HepG2 (cell line): ENCODE data around the gene NRDE2. TPM values are rescaled to one million over a fixed set of nuclear protein-coding genes. Genes with fewer than 3 reads are reported as not detected.

Experiments
- ATAC-seq: fragments of 200-7000 bp; cut with Tn5 transposase; 3 replicates; pipeline ENCODE4 v1.9.1; 2020; ENCODE audit warnings: mild to moderate bottlenecking, moderate library complexity
- BruUV-seq: library from RNA; stranded (reverse); fragments of 400-500 nt; replicated peaks from 2 replicates; lab custom pipeline; 2021; lab: Mats Ljungman, UMichigan
- CTCF ChIA-PET: fragments of 300-600 bp; formaldehyde crosslinking; extraction: SDS; loops from one replicate; lab custom pipeline; 2021; ENCODE audit warnings: low total read pairs, inconsistent platforms, low intra/inter-chr PET ratio; lab: Yijun Ruan, JAX
- POLR2A ChIA-PET: fragments of 350-600 bp; sonication (Branson Sonifier 250); formaldehyde crosslinking; loops from one replicate; lab custom pipeline; 2020; ENCODE audit warnings: antibody characterized with exemption, inconsistent platforms; lab: Yijun Ruan, JAX
- DNase-seq: peaks from one replicate; pipeline ENCODE4 v3.0.0-alpha.2; 2015; ENCODE audit warnings: low spot score
- FAIRE-seq: peaks from 3 replicates; lab custom pipeline; 2011; peaks lifted over from hg19 to GRCh38; lab: Jason Lieb, UNC
- H2AFZ ChIP-seq: one replicate; pipeline ENCODE4 v1.6.1; 2011; ENCODE audit warnings: low read length, inconsistent platforms
- H3K27ac ChIP-seq: fragments of 300-600 bp; 3 replicates; pipeline ENCODE4 v1.8.0; 2011; ENCODE audit warnings: mixed run types, mild to moderate bottlenecking, mixed read lengths, low read length, inconsistent platforms; ENCODE audit not compliant: insufficient read depth; ENCODE audit errors: extremely low read length
- H3K27me3 ChIP-seq, 2 experiments: fragments of 200-600 bp in 1 of 2; 2 replicates in 1 of 2; 3 replicates in 1 of 2; pipeline versions ENCODE4 v1.6.0 to v1.8.0; 2011; ENCODE audit warnings: low read length in 2 of 2, mild to moderate bottlenecking in 2 of 2, moderate library complexity in 2 of 2, inconsistent platforms in 1 of 2; ENCODE audit not compliant: insufficient read depth in 2 of 2, control insufficient read depth in 1 of 2
- H3K36me3 ChIP-seq, 2 experiments: fragments of 200-600 bp in 1 of 2; replicated peaks in 1 of 2; 2 replicates in 1 of 2; 3 replicates in 1 of 2; pipeline versions ENCODE4 v1.5.1 to v1.8.0; 2011; ENCODE audit warnings: low read length in 2 of 2, inconsistent platforms in 1 of 2; ENCODE audit not compliant: insufficient read depth in 2 of 2, control insufficient read depth in 1 of 2
- H3K4me1 ChIP-seq: 2 replicates; pipeline ENCODE4 v1.5.1; 2012; ENCODE audit warnings: low read length, inconsistent platforms; ENCODE audit not compliant: insufficient read depth
- H3K4me2 ChIP-seq: 2 replicates; pipeline ENCODE4 v1.6.0; 2011; ENCODE audit warnings: low read depth, low read length, inconsistent platforms
- H3K4me3 ChIP-seq, 3 experiments: fragments of 200-600 bp in 1 of 3; sonication (generic), shearing (Covaris generic) in 1 of 3; replicated peaks in 1 of 3; 2 replicates each; pipeline ENCODE4 v1.5.1; 2011 to 2016; ENCODE audit warnings: low read length in 3 of 3, inconsistent platforms in 2 of 3, low read depth in 2 of 3, mild to moderate bottlenecking in 2 of 3, control low read depth in 1 of 3, mixed read lengths in 1 of 3; ENCODE audit not compliant: insufficient read depth in 1 of 3
- H3K79me2 ChIP-seq: one replicate; pipeline ENCODE4 v1.6.1; 2011; ENCODE audit warnings: low read length, inconsistent platforms; ENCODE audit not compliant: insufficient read depth
- H3K9ac ChIP-seq: 2 replicates; pipeline ENCODE4 v1.6.0; 2011; ENCODE audit warnings: mild to moderate bottlenecking, low read depth, low read length, inconsistent platforms; ENCODE audit not compliant: insufficient read depth
- H3K9me3 ChIP-seq: 2 replicates; pipeline ENCODE4 v1.5.1; 2012; ENCODE audit warnings: mild to moderate bottlenecking, low read length
- H4K20me1 ChIP-seq: 2 replicates; pipeline ENCODE4 v1.6.0; 2011; ENCODE audit warnings: inconsistent platforms, mild to moderate bottlenecking, low read length, moderate library complexity; ENCODE audit not compliant: insufficient read depth
- AHR ChIP-seq: IDR thresholded peaks from 2 replicates; pipeline ENCODE4 v1.6.1; 2018; ENCODE audit warnings: missing genetic modification reagents, missing compliant biosample characterization
- GABPB1 ChIP-seq: IDR thresholded peaks from 2 replicates; pipeline ENCODE4 v1.6.1; 2016; ENCODE audit warnings: mild to moderate bottlenecking, missing genetic modification reagents, moderate library complexity, missing compliant biosample characterization
- HNF4A ChIP-seq: sonication (generic); formaldehyde crosslinking; IDR thresholded peaks from 2 replicates; pipeline ENCODE4 v1.4.0; 2020; ENCODE audit warnings: missing genetic modification reagents
- HOXA9 ChIP-seq: sonication (generic); formaldehyde crosslinking; IDR thresholded peaks from 2 replicates; pipeline ENCODE4 v1.8.1; 2022; ENCODE audit warnings: missing genetic modification reagents, mild to moderate bottlenecking, moderate library complexity, borderline replicate concordance
- ISL2 ChIP-seq: sonication (generic); formaldehyde crosslinking; IDR thresholded peaks from 2 replicates; pipeline ENCODE4 v1.5.0; 2020; ENCODE audit warnings: missing genetic modification reagents
- MTA3 ChIP-seq: sonication (generic); formaldehyde crosslinking; IDR thresholded peaks from 2 replicates; pipeline ENCODE4 v1.4.0; 2020; ENCODE audit warnings: missing genetic modification reagents
- NAIF1 ChIP-seq: sonication (generic); formaldehyde crosslinking; IDR thresholded peaks from 2 replicates; pipeline ENCODE4 v1.5.0; 2020; ENCODE audit warnings: mild to moderate bottlenecking, missing genetic modification reagents, borderline replicate concordance
- RAD21 ChIP-seq: fragments of 450-650 bp; formaldehyde crosslinking; IDR thresholded peaks from 2 replicates; pipeline ENCODE4 v1.5.0; 2020; ENCODE audit warnings: mild to moderate bottlenecking
- RBFOX2 ChIP-seq: fragments of 200-400 bp; formaldehyde crosslinking; IDR thresholded peaks from 2 replicates; pipeline ENCODE4 v1.6.1; 2017; ENCODE audit warnings: low read depth, mild to moderate bottlenecking, low read length
- SMARCC2 ChIP-seq: fragments of 450-650 bp; IDR thresholded peaks from 2 replicates; pipeline ENCODE4 v1.6.1; 2017; ENCODE audit warnings: antibody characterized with exemption, mild to moderate bottlenecking
- TRIM24 ChIP-seq: sonication (generic); formaldehyde crosslinking; IDR thresholded peaks from 2 replicates; pipeline ENCODE4 v1.8.0; 2022; ENCODE audit warnings: mild to moderate bottlenecking, missing genetic modification reagents
- ZNF17 ChIP-seq: sonication (generic); formaldehyde crosslinking; IDR thresholded peaks from 2 replicates; pipeline ENCODE4 v1.5.0; 2020; ENCODE audit warnings: mild to moderate bottlenecking, missing genetic modification reagents
- ZNF329 ChIP-seq: sonication (generic); formaldehyde crosslinking; IDR thresholded peaks from 2 replicates; pipeline ENCODE4 v1.9.0; 2021; ENCODE audit warnings: low read depth, mild to moderate bottlenecking, missing genetic modification reagents
- ZNF460 ChIP-seq: sonication (generic); formaldehyde crosslinking; IDR thresholded peaks from 2 replicates; pipeline ENCODE4 v1.5.1; 2020; ENCODE audit warnings: missing genetic modification reagents, mild to moderate bottlenecking, borderline replicate concordance
- ZNF749 ChIP-seq: sonication (generic); formaldehyde crosslinking; IDR thresholded peaks from 2 replicates; pipeline ENCODE4 v1.8.0; 2022; ENCODE audit warnings: mild to moderate bottlenecking, missing genetic modification reagents, moderate library complexity, borderline replicate concordance
- WGBS: methylation state at CpG from one replicate; pipeline ENCODE4 v1.1.6; 2017; ENCODE audit warnings: low lambda C conversion rate; 5-methylcytosine and 5-hydroxymethylcytosine counted together
- in situ Hi-C: cut with HindIII; loops from 2 replicates; pipeline ENCODE4 v1.10.0; 2017; ENCODE audit warnings: low pct_unique_long_range_greater_than_20kb; ENCODE audit not compliant: extremely low pct_ligation_motif_present
- intact Hi-C: fragments of 100-400 bp; cut with micrococcal nuclease; formaldehyde crosslinking; loops from one replicate; pipeline ENCODE4 v1.10.0; 2022; ENCODE audit not compliant: unreplicated experiment
- polyA plus RNA-seq, 8 experiments: library from polyadenylated mRNA; depleted of rRNA in 3 of 8; stranded (reverse) in 7 of 8; unstranded in 1 of 8; fragments of >200 nt; fragmentation: Illumina TruSeq in 4 of 8; extraction: Trizol in 4 of 8; gene quantifications; 2 replicates each; pipeline versions ENCODE4 v1.2.1 to v1.2.3, GENCODE V29; 2011 to 2016; ENCODE audit warnings: low read depth in 4 of 8, missing spikeins in 1 of 8, mixed read lengths in 1 of 8; ENCODE audit not compliant: insufficient read depth in 1 of 8
- total RNA-seq, 5 experiments: library from RNA; depleted of rRNA; stranded (reverse); fragments of >200 nt; fragmentation: Illumina TruSeq; extraction: Trizol; gene quantifications; 2 replicates each; pipeline ENCODE4 v1.2.3, GENCODE V29; 2016; ENCODE audit warnings: low read depth in 1 of 5
- TF ChIP-seq, protein P1 (sequence below): IDR thresholded peaks from 2 replicates; pipeline ENCODE4 v1.6.1; 2016
- TF ChIP-seq, protein P2 (sequence below): sonication (generic); formaldehyde crosslinking; IDR thresholded peaks from 2 replicates; pipeline ENCODE4 v1.4.0; 2020; ENCODE audit warnings: missing genetic modification reagents
- TF ChIP-seq, protein P3 (sequence below): sonication (generic); formaldehyde crosslinking; IDR thresholded peaks from 2 replicates; pipeline ENCODE4 v1.4.0; 2020; ENCODE audit warnings: mild to moderate bottlenecking, missing genetic modification reagents
- TF ChIP-seq, protein P4 (sequence below), 2 experiments: sonication (generic) in 1 of 2; formaldehyde crosslinking in 1 of 2; IDR thresholded peaks; 2 replicates each; pipeline versions ENCODE4 v1.4.0 to v1.6.1; 2016 to 2020; ENCODE audit warnings: borderline replicate concordance in 1 of 2, low read depth in 1 of 2, mild to moderate bottlenecking in 1 of 2, missing genetic modification reagents in 1 of 2

Gene NRDE2
- total and polyA plus RNA-seq, 2 of the 13 experiments (the other 11 are each of a cell fraction or from before 2014, with no cell fraction given) = 5.6 to 12.5 TPM

DNA sequence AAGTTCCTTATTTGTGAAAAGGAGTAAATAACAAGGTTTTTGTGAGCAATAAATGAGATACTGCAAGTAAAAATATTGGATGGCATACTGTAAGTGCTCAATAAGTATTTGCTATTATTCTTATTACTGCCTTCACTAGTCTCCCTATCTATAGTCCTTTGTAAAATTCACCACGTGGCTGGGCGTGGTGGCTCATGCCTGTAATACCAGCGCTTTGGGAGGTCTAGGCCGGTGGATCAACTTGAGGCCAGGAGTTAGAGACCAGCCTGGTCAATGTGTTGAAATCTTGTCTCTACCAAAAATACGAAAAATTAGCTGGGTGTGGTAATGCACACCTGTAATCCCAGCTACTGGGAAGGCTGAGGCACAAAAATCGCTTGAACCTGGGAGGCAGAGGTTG lies 46.5 kb upstream of the NRDE2 start:
- Histone ChIP-seq H3K9me3 (no peaks in the 10 kb centered on the region), H2AFZ (no peak overlapping the region), H3K27ac (no peak overlapping the region), H3K4me3 (no peak overlapping the region), H3K27me3 (no peaks in the 10 kb centered on the region; a peak in 1 of 5 replicates), H3K4me2 (no peak overlapping the region), H4K20me1 (no peaks in the 10 kb centered on the region), H3K36me3 (no peaks in the 10 kb centered on the region), H3K79me2 (no peaks in the 10 kb centered on the region), H3K9ac (no peak overlapping the region), H3K4me1 (peaks cover 16% of the 10 kb centered on the region)
- ChIA-PET CTCF (no interaction called here), POLR2A (no interaction called here)
- WGBS = 19% methylated on average over 6 of the region's 6 CpGs
- BruUV-seq = no TSS peak
- no peak for TF ChIP-seq ZNF17 (CRISPR knock-in tag)
- TF ChIP-seq HOXA9 (CRISPR knock-in tag) = no peak
- TF ChIP-seq, protein P1, sequence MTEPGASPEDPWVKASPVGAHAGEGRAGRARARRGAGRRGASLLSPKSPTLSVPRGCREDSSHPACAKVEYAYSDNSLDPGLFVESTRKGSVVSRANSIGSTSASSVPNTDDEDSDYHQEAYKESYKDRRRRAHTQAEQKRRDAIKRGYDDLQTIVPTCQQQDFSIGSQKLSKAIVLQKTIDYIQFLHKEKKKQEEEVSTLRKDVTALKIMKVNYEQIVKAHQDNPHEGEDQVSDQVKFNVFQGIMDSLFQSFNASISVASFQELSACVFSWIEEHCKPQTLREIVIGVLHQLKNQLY (CRISPR knock-in tag) = no peak
- TF ChIP-seq AHR (CRISPR knock-in tag) = no peak
- no peak for TF ChIP-seq RBFOX2
- TF ChIP-seq SMARCC2 = no peak
- no peak for TF ChIP-seq ZNF460
- TF ChIP-seq ZNF329 = no peak
- no peak for TF ChIP-seq ZNF749 (CRISPR knock-in tag)
- TF ChIP-seq, protein P2, sequence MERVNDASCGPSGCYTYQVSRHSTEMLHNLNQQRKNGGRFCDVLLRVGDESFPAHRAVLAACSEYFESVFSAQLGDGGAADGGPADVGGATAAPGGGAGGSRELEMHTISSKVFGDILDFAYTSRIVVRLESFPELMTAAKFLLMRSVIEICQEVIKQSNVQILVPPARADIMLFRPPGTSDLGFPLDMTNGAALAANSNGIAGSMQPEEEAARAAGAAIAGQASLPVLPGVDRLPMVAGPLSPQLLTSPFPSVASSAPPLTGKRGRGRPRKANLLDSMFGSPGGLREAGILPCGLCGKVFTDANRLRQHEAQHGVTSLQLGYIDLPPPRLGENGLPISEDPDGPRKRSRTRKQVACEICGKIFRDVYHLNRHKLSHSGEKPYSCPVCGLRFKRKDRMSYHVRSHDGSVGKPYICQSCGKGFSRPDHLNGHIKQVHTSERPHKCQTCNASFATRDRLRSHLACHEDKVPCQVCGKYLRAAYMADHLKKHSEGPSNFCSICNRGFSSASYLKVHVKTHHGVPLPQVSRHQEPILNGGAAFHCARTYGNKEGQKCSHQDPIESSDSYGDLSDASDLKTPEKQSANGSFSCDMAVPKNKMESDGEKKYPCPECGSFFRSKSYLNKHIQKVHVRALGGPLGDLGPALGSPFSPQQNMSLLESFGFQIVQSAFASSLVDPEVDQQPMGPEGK (CRISPR knock-in tag) = no peak
- TF ChIP-seq TRIM24 (CRISPR knock-in tag) = no peak
- no peak for TF ChIP-seq RAD21 (CRISPR knock-in tag)
- no peak for TF ChIP-seq ISL2 (CRISPR knock-in tag)
- TF ChIP-seq, protein P3, sequence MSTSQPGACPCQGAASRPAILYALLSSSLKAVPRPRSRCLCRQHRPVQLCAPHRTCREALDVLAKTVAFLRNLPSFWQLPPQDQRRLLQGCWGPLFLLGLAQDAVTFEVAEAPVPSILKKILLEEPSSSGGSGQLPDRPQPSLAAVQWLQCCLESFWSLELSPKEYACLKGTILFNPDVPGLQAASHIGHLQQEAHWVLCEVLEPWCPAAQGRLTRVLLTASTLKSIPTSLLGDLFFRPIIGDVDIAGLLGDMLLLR (CRISPR knock-in tag) = no peak
- no peak for TF ChIP-seq HNF4A
- no peak for TF ChIP-seq GABPB1 (CRISPR knock-in tag)
- TF ChIP-seq NAIF1 (CRISPR knock-in tag) = no peak
- TF ChIP-seq MTA3 (CRISPR knock-in tag) = no peak
- TF ChIP-seq, protein P4, sequence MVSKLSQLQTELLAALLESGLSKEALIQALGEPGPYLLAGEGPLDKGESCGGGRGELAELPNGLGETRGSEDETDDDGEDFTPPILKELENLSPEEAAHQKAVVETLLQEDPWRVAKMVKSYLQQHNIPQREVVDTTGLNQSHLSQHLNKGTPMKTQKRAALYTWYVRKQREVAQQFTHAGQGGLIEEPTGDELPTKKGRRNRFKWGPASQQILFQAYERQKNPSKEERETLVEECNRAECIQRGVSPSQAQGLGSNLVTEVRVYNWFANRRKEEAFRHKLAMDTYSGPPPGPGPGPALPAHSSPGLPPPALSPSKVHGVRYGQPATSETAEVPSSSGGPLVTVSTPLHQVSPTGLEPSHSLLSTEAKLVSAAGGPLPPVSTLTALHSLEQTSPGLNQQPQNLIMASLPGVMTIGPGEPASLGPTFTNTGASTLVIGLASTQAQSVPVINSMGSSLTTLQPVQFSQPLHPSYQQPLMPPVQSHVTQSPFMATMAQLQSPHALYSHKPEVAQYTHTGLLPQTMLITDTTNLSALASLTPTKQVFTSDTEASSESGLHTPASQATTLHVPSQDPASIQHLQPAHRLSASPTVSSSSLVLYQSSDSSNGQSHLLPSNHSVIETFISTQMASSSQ (IDR thresholded peaks at IDR 0.05; ENCODE audit: low read depth) = no peak
- TF ChIP-seq, protein P4 (CRISPR knock-in tag; IDR thresholded peaks at IDR 0.05; ENCODE audit: borderline replicate concordance) = no peak
- intact Hi-C loops = no loop called here
- FAIRE-seq (no peak), DNase-seq (no peak), ATAC-seq (no peak)
- in situ Hi-C loops = no loop called here
